ENCODE measurements around the gene DNAH6. TPM values are rescaled to one million over a fixed set of nuclear protein-coding genes. Genes with fewer than 3 reads are reported as not detected.

The DNAH6 gene
- total and polyA plus RNA-seq, 10 of the 15 experiments (the other 5 are each of a cell fraction or from before 2014, with no cell fraction given) = 0.07 to 1.0 (median 0.29) TPM

DNA sequence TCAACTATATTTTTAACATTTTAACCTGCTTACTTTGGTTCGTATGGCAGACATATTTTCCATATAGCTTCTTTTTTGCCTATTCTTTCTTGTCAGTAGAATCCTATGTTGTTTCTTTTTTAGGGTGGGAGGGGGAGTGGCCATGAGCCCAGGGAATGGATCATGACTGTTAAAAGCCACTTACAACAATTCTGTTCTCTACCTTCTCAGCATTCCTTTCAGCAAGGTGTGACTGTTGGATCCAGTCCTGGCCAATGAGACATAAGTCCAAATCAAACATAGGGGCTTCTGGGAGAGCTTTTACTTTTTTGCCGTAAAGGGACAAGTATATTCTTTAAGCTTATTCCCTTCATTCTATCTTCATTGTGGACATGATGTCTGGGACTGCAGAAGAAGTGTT lies 25.0 kb upstream of the DNAH6 start:
- H3K9ac ChIP-seq (ENCODE audit: control insufficient read depth, insufficient read depth, low read length) = no peak overlapping the region
- H3K4me2 ChIP-seq (ENCODE audit: control insufficient read depth, insufficient read depth) = no peak overlapping the region
- in situ Hi-C loops (cut with MboI) = loop anchor here (5.0 to 10.0 kb wide), 2 partner anchors 381 to 804 kb away; no protein-coding TSS in a partner anchor
- 43% methylated on average over 2 of the region's 2 CpGs for WGBS (ENCODE audit: insufficient coverage, insufficient replicate concordance, low lambda C conversion rate, missing lambda C conversion rate)
- DNase-seq (ENCODE audit: low read depth, low spot score) = no peak
- H3K4me3 ChIP-seq = no peak overlapping the region
- ChIA-PET RAD21 (ENCODE audit: unreplicated experiment) (interaction anchor here (0.6 to 1.5 kb wide), 2 partner anchors 30 to 416 kb away, joined by 3 read pairs; no protein-coding TSS in a partner anchor), SMC1A (ENCODE audit: uncharacterized antibody, unreplicated experiment) (interaction anchor here (1.2 to 1.3 kb wide), 2 partner anchors 24 to 367 kb away, joined by 3 read pairs; no protein-coding TSS in a partner anchor), POLR2A (no interaction called here), CTCF (interaction anchor here (1.0 kb wide), 1 partner anchor 808 kb away, joined by 3 read pairs; no protein-coding TSS in a partner anchor)
- no TSS peak for BruUV-seq (replicated peaks)
- no peak for FAIRE-seq
- no peak overlapping the region for H3K27ac ChIP-seq (ENCODE audit: control insufficient read depth, insufficient read depth)
- no peaks in the 10 kb centered on the region for H3K27me3 ChIP-seq (replicated peaks in 1 of 2; ENCODE audit: control insufficient read depth in 2 of 2, insufficient read depth in 2 of 2, low read length in 1 of 2)
- H3K4me1 ChIP-seq (ENCODE audit: control insufficient read depth, insufficient read depth, low read length) = no peaks in the 10 kb centered on the region
- H4K20me1 ChIP-seq (ENCODE audit: control insufficient read depth, insufficient read depth) = no peaks in the 10 kb centered on the region
- H3K79me2 ChIP-seq (ENCODE audit: control insufficient read depth, insufficient read depth, low read length) = no peaks in the 10 kb centered on the region
- TF ChIP-seq, protein P1, sequence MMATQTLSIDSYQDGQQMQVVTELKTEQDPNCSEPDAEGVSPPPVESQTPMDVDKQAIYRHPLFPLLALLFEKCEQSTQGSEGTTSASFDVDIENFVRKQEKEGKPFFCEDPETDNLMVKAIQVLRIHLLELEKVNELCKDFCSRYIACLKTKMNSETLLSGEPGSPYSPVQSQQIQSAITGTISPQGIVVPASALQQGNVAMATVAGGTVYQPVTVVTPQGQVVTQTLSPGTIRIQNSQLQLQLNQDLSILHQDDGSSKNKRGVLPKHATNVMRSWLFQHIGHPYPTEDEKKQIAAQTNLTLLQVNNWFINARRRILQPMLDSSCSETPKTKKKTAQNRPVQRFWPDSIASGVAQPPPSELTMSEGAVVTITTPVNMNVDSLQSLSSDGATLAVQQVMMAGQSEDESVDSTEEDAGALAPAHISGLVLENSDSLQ (IDR thresholded peaks at IDR 0.05) = no peak
- TF ChIP-seq, protein P2, sequence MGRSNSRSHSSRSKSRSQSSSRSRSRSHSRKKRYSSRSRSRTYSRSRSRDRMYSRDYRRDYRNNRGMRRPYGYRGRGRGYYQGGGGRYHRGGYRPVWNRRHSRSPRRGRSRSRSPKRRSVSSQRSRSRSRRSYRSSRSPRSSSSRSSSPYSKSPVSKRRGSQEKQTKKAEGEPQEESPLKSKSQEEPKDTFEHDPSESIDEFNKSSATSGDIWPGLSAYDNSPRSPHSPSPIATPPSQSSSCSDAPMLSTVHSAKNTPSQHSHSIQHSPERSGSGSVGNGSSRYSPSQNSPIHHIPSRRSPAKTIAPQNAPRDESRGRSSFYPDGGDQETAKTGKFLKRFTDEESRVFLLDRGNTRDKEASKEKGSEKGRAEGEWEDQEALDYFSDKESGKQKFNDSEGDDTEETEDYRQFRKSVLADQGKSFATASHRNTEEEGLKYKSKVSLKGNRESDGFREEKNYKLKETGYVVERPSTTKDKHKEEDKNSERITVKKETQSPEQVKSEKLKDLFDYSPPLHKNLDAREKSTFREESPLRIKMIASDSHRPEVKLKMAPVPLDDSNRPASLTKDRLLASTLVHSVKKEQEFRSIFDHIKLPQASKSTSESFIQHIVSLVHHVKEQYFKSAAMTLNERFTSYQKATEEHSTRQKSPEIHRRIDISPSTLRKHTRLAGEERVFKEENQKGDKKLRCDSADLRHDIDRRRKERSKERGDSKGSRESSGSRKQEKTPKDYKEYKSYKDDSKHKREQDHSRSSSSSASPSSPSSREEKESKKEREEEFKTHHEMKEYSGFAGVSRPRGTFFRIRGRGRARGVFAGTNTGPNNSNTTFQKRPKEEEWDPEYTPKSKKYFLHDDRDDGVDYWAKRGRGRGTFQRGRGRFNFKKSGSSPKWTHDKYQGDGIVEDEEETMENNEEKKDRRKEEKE (IDR thresholded peaks at IDR 0.05) = no peak
- TF ChIP-seq, protein P3, sequence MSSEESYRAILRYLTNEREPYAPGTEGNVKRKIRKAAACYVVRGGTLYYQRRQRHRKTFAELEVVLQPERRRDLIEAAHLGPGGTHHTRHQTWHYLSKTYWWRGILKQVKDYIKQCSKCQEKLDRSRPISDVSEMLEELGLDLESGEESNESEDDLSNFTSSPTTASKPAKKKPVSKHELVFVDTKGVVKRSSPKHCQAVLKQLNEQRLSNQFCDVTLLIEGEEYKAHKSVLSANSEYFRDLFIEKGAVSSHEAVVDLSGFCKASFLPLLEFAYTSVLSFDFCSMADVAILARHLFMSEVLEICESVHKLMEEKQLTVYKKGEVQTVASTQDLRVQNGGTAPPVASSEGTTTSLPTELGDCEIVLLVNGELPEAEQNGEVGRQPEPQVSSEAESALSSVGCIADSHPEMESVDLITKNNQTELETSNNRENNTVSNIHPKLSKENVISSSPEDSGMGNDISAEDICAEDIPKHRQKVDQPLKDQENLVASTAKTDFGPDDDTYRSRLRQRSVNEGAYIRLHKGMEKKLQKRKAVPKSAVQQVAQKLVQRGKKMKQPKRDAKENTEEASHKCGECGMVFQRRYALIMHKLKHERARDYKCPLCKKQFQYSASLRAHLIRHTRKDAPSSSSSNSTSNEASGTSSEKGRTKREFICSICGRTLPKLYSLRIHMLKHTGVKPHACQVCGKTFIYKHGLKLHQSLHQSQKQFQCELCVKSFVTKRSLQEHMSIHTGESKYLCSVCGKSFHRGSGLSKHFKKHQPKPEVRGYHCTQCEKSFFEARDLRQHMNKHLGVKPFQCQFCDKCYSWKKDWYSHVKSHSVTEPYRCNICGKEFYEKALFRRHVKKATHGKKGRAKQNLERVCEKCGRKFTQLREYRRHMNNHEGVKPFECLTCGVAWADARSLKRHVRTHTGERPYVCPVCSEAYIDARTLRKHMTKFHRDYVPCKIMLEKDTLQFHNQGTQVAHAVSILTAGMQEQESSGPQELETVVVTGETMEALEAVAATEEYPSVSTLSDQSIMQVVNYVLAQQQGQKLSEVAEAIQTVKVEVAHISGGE (CRISPR knock-in tag; IDR thresholded peaks at IDR 0.05) = no peak
- ATAC-seq = no peak
- H3K9me3 ChIP-seq (replicated peaks; ENCODE audit: control insufficient read depth, insufficient read depth, low read length) = no peaks in the 10 kb centered on the region
- no peak overlapping the region for H2AFZ ChIP-seq (ENCODE audit: control insufficient read depth, low read depth, low read length)
- no peaks in the 10 kb centered on the region for H3K36me3 ChIP-seq (ENCODE audit: control insufficient read depth in 2 of 2, insufficient read depth in 2 of 2, low read length in 1 of 2)
- intact Hi-C loops (cut with micrococcal nuclease; ENCODE audit: unreplicated experiment) = no loop called here

All from GM12878 (cell line).